RKO (cell line): ENCODE results near the gene MET.
"Not testable (repeated sequence)": the region's sequence is repeated elsewhere in the genome, so short reads cannot be mapped to it uniquely, and the experiment has no call there.

Source experiments
- DNase-seq: peaks from one replicate; pipeline ENCODE4 v3.0.0-alpha.2; 2016; ENCODE audit warnings: low spot score

MET gene

DNA sequence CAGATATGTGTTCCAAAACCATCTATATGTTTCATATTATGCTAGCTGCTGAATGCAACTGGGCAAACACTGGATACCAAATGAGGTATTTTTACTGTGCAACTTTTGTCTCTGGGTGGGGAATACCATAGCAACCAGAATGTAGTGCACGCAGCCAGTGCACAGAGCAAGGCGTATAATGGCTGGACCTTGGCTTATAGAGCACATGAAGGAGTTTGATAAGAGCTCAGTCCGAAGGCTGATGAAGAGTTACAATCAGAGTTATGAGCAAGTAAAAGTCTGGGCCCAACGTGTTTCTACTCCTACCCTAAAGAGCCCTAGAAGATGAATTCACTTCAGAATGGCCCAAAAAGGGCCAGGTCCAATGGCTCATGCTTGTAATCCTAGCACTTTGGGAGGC, 82.2 kb downstream of the MET start:
- DNase-seq = no peak

DNA sequence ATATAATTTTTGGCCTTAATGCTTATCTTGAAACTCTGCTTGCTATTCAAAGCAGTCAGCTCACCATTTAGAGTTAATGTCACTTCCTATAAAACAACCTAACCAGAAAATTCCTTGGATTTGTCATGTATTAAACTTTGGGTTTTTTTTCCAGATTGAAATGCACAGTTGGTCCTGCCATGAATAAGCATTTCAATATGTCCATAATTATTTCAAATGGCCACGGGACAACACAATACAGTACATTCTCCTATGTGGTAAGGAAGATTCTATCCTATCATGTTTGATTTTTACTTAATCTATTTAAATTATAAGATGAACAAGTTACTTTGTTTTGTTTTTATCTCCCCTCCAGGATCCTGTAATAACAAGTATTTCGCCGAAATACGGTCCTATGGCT, 85.3 kb downstream of the MET start:
- no peak for DNase-seq

DNA sequence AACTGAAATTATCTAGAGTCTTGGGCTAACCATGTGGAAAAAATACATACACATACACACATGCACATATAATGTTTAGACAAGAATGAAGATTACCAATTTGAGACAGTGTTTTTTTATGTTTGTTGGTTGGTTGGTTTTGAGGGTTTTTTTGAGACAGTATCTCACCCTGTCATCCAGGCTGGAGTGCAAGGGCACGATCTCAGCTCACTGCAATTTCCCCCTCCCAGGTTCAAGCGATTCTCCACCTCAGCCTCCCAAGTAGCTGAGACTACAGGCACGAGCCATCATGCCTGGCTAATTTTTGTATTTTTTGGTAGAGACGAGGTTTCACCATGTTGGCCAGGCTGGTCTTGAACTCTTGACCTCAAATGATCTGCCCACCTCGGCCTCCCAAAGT, 87.6 kb downstream of the MET start:
- DNase-seq = not testable (repeated sequence)

DNA sequence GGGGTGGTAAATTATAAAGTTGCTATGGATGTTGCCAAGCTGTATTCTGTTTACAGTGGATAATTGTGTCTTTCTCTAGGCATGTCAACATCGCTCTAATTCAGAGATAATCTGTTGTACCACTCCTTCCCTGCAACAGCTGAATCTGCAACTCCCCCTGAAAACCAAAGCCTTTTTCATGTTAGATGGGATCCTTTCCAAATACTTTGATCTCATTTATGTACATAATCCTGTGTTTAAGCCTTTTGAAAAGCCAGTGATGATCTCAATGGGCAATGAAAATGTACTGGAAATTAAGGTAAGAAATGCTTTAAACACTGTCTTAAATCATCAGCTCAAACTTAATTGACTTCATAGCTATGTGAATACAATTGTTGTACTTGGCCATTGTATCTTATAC, 91.0 kb downstream of the MET start:
- no peak for DNase-seq

DNA sequence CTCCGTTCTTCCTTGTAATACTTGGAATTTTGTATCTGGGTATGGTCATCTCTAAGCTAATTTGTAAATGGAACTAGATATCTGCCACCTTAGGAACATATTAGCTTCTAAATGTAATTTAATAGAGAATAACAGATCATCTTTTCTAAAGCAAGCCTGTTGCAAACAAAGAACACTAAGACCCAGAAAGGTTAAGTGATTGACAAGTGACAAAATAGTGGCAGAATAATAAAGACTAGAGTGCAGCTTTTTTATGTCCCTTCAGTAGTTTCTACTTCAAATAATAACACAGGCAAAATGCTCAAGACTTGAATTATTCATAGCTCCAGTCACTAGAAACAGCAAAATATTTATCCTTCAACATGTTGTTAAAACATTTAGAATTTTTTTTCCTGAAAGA, 91.7 kb downstream of the MET start:
- DNase-seq = no peak

DNA sequence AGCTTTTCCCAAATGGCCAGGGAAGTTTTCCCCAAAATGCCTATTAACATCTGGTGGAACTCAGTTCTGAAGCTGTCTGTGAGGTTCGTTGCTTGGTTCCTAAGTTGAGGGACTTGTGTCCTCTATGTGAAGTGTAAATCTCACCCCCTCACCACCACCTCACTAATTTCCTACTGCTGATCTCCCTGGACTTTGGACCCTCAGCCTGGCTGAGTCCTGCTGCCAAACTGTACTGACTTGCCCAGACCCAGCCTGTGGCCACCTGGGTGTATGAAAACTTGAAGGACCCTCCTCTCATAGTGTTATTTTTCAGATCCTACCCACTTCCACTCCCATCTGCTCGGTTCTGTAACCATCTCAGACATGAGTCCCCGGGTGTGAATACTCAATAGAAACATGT, 94.9 kb downstream of the MET start:
- DNase-seq = no peak

DNA sequence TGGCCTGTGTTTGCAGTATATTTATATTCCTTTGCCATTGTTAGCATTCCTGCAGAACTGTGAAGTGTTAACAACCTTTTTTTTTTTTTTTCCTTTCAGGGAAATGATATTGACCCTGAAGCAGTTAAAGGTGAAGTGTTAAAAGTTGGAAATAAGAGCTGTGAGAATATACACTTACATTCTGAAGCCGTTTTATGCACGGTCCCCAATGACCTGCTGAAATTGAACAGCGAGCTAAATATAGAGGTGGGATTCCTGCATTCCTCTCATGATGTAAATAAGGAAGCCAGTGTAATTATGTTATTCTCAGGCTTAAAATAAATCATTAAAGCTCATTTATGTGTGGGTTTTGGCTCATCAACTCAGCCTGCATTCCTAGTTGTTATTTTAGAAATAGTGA, 97.5 kb downstream of the MET start:
- DNase-seq = no peak

DNA sequence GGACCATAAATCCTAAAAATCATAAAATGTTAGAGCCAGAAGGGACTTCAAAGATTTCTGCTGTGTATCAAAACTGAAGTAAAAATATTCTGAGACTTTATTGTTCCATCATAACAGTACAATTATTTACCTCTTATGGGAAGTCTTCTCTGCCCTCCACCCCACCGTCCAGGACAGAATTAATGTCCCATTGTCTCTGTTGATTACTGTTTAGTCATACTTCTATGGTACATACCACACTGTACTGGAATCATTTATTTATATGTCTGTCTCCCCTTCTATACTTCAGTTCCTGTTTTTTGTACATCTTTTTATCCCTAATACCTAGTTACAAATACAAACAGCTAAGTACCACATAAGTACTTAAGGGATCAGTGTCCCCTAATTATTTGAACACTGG, 98.9 kb downstream of the MET start:
- no peak for DNase-seq

DNA sequence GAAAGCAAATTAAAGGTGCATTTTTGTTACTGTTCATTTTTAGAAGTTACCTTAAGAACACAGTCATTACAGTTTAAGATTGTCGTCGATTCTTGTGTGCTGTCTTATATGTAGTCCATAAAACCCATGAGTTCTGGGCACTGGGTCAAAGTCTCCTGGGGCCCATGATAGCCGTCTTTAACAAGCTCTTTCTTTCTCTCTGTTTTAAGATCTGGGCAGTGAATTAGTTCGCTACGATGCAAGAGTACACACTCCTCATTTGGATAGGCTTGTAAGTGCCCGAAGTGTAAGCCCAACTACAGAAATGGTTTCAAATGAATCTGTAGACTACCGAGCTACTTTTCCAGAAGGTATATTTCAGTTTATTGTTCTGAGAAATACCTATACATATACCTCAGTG, 99.6 kb downstream of the MET start:
- no peak for DNase-seq

DNA sequence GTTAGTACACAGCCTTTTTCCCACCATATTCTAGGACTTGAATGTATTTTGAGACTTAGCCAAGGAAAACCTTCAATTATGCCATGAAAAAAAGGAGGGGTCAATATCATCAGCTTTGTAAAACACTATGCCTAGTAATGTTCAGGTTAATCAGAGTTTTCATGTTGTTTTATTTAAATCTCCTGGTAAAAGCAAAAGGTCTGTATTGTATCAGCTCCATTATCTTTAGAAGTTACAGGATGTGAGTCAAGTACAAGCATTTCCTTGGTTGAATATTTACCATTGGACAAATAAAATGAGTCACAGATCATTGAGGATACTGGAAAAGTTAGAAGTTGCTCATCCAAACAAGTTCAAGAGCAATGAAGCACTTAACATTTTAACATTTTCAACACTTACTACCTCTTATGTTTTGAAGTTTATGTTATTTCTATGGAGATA, 100.4 kb downstream of the MET start:
- DNase-seq = peak; percentile 70

DNA sequence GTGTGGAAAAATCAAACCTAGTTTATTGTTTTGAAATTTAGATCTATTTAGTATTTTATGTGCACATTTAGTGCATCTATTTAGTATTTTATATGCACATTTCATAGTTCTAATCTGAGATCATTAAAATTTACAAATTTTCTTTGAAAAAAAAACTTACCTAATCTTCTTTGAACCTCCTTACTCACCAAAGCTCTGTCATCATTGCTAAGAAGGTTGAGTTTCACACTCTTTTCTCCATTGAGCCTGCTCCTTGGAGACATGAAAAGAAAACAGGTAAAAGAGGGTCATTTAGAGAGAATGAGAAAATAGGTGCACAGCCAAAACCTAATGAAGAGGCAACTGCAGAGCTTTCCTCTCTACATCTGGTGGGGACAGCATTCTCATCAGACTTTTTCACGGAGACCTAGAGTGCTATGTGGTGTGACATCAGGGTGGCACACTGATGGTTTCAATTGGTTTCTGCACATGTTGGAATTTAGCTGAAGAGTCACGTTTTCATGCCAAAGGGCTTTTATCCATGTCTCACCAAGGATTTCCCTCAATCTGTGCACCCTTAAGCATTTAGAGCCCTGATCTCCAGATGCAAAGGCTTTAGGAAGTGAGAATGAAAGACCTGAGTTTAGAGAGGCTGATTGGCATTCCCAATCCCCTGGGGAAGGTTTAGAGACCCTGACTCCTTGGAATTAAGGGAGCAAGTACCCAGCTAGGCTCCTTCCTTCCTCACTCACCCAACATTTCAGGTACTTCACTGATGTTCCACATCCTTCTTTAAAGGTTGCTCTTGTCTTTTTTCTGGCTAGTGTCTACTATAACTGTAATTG, 101.1 kb downstream of the MET start:
- DNase-seq = no peak

DNA sequence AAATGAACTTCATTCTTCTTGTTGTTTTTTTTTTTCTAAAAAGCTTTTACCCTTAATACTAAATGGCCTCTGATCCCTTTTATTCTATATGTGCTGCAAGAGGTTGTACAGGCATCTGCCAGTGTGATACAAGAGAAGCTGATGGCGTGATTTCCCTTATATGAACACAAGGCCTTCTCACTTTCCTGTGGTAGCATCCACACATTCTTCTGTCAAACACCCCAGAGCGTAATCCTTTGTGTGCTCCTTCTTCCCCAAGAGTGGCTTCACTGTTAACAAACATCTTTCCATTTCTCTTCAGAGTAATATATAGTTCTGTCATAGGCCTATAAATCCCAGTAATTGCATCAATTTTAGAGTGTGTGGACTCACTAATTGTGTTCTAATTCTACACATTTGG, 104.0 kb downstream of the MET start:
- no peak for DNase-seq

DNA sequence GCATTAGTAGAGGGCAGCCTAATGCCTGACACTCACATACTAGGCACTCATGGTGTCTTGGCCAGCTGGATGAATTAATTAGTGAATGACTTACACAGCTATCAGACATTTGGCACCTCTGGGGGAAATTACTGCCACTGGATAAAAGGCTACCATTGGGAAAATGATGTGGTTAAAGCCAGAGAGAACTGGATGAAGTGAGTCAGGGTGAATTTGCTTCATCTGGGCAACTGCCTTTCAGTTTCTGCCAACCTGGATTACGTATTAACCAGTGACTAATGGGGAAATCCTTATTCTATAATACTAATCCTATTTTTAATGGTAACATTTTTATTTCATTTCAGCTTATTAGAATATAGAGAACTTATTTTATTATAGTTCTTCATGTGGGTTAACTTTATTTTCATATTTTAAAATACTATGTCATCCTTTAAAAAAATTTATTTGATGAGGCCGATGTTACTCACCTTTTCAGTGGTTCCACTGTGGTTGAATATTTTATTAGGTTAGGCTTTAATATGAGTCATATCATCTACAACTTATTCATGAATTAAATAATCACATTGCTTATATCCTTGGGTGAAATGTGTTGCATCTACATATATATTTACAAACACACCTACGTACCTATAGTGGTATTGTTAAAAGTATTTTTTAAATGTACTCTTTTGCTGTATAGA, 104.8 kb downstream of the MET start:
- DNase-seq = peak; percentile 88

DNA sequence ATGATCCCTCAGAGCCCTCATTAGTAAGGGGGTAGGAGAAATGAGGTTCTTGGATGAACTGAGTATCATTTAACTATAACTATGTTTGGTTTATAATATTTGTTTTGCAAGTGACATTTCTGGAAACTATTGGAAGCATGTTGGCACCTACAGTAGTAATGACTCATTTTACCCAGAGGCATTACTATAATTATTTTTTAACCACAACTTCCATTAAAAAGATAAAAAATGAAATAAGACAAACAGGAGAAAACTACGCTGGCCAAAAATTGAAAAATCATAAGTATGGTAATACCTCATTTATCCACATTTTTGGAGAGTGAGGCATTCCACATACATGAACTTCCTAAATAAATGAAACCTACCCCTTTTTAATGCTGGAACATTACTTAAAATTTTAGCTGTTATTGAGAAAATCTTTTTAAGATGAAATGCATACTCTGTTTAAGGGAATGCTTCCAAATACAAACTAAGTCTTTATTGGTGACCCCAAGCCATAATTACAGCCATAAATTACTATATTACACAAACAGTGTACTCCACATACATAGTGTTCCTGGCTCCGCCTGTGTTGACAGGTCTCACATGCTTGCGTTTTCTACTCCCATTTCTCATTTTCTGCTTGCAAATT, 105.8 kb downstream of the MET start:
- DNase-seq = no peak

DNA sequence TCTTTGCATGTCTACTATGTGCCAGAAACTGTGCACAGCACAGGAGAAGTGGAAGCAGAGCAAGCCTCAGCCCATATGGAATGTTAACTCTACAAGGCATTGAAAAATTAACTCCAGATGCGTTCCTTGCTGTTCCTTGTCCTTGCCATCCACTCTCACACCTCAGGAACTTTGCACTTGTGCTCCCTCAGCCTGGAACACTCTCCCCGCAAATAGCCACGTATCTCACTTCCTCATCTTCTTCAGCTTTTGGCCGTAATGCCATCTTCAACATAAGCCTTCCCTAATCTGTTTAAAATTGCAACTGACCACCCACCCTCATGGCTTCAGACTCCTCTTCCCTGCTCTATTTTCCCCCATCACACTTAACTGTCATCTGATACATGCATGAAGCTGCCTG, 107.2 kb downstream of the MET start:
- no peak for DNase-seq

DNA sequence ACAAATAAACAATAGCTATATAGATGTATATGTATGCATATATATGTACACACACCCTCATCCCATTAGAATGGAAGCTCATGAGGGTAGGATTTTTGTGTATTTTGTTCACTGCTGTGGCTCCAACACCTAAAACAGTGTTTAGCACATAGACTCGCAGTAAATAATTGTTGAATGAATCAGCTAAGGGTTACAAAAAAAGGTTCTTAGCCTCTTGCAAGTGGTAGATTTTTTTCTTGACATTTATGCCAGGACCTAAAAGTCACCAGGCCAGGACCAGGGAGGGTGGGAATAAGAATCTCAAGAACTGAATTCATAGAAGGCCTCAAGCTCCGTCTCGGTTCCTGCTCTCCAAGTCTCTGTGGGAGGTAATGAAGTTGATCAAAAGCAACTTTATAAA, 107.9 kb downstream of the MET start:
- no peak for DNase-seq

DNA sequence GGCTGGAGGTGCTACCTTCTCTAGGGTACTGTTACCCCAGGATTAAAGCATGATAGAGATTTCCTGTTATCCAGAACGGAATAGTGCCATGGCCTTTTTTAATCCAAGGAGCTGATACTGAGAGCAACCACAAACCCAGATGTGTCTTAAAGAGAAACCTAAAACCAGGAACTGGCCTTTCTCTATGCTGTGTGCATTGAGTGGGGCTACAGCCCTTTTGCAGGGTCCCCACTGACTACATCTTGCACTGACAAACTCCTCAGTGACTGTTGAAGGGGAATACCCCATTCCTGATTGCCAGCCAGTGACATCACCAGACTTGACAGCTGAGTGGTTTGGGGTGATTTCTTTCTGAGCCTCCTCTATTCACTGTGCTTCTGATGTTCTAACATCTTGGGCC, 108.5 kb downstream of the MET start:
- no peak for DNase-seq

DNA sequence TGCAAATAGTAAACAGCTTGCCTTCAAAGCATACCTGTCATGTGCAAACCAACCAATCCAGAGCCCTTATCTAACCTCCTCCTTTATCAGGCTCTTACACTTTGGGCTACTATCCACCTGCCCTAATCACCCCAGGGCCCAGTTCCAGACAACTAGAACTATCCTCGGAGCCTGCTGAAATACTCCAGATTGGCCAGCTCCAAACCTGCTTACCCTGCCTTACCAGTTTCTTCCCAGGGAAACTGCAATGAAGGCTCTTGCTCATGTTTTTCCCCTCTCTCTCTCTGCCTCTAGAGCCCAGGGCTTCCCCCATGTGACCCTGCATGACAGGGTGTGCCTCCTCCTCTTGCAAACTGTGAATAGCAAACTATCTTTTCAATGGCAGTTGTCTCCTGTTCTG, 109.0 kb downstream of the MET start:
- DNase-seq = no peak

DNA sequence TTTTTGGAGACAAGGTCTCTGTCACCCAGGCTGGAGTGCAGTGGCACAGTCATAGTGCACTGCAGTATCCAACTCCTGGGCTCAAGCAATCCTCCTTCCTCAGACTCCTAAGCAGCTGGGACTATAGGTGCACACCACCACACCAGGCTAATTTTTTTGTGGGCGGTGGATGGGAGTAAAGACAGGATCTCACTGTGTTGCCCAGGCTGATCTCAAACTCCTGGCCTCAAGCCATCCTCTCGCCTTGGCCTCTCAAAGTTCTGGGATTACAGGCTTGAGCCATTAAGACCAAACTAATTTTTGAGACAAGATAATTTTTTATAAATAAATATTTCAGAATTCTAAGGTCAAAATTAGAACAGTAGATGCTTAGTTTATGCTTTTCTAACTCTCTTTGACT, 109.6 kb downstream of the MET start:
- DNase-seq = no peak

DNA sequence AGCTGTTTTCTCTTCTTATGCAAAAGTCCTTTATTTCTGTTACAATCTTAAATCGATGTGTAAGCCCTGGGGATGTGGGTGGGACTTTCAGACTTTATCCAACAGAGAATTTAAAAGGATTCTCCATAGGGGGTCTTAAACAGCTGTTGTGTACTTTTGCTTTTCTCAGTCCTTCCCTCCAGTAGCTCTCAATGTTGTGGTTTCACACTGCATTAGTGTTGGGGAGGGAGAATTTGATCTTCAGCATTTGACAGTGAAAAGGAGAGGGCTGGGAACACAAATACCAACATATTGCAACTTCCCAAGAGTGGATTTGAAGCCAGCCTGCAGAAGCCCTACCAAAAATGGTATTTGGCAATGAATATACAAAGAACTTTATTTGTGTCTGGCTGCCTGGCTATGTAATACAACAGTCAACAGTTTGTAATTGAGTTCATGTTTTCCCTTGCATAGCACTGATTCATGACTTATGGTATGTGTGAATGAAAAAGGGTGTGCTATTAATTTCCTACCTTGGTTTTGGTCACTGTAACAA, 110.2 kb downstream of the MET start:
- DNase-seq = no peak

DNA sequence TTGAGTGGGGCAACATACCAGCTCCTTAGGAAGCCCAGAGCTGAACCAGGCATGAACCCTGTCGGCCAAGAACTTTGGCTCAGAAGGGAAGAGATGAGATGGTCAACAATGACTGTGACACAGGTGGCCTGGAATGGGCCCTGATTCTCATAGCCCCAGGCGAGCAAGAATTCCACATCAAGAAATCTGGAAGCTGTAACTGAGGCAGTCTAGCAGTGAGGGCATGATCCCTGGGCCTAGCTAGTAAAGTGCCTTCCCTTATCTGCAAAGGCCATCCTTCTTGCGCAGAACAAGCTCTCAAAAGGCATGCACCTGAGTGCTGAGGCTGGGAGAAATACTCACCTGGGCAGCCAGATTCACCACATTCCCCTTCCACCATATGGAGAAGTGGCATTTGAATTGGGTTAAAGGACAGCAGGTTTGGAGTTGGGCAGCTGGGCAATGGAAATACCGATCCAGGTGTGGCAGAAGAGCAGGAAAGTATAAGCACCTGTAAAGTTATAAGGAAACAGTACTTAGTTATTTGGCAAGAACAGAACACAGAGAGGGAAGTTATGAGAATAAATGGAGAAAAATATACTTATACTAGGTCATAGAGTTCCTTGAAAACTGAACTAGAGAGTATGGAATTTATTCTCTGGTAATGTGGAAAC, 111.8 kb downstream of the MET start:
- no peak for DNase-seq

DNA sequence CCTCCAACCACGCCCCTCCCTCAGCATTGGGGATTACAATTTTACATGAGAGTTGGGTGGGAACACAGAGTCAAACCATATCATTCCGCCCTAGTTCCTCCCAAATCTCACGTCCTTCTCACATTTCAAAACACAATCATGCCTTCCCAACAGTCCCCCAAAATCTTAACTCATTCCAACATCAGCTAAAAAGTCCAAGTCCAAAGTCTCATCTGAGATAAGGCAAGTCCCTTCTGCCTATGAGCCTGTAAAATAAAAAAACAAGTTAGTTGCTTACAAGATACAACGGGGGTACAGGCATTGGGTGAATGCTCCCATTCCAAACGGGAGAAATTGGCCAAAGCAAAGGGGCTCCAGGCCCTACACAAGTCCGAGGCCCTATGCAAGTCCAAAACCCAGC, 112.7 kb downstream of the MET start:
- no peak for DNase-seq

DNA sequence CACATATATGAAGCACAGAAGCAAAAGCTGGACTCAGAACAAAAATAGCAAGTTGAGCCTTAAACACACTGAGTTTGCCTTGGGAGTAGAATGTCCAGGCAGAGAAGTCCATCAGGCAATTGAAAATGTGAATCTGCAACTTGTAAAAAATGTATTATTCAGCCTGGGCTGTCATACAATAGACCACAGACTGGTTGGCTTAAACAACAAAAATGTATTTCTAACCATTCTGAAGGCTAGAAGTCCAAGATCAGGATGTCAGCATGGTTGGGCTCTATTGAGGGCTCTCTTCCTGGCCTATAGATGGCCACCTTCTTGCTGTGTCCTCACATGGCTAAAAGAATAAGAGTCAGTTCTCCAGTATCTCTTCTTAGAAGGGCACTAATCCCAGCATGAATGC, 113.8 kb downstream of the MET start:
- DNase-seq = no peak
